VCaP (cell line): ENCODE measurements around the gene RAVER2.

ENCODE experiments used
- H3K27ac ChIP-seq: fragments of 450-650 bp; 2 replicates; pipeline ENCODE4 v1.5.1; 2017
- CTCF ChIP-seq: fragments of 450-650 bp; conservative IDR thresholded peaks from 2 replicates; pipeline ENCODE4 v1.5.1; 2017; ENCODE audit warnings: mild to moderate bottlenecking, moderate library complexity

Gene RAVER2

GRCh38 chr1:64844175-64844574, 99.3 kb downstream of the RAVER2 start:
- no peak overlapping the region for H3K27ac ChIP-seq
- TF ChIP-seq CTCF = no peak

GRCh38 chr1:64844609-64845008, 99.7 kb downstream of the RAVER2 start:
- no peak overlapping the region for H3K27ac ChIP-seq

DNA sequence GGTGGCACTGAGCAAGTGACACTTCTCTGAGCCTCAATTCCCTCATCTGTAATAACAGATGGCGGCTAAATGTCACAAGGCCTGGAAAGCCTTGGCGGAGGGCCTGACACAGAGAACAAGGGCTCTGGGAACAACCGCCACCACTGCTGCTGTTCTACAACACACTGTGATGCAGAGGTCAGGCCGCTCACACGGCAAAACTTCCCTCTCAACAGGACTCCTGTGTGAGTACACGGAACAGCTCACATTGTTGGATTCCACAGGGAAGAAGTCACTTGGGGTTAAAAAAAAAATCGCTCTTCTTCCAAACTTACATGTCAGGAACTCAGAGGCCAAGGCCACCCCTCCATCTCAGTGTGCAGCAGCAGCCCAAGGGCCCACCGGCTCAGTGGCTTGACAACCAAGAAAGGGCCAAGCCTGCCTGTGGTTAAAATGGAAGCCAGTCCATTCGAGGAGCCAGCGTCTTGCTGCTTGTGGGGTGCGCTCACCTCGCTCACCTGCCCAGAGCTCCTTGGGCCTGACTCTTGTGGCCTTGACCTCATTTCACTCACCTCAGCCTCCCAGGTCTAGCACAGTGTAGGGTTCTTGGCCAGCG, 101.1 kb downstream of the RAVER2 start:
- H3K27ac ChIP-seq = no peak overlapping the region
- TF ChIP-seq CTCF = no peak

More at GRCh38 chr1:64844609-64845008, 99.7 kb downstream of the RAVER2 start:
- no peak for TF ChIP-seq CTCF

GRCh38 chr1:64846573-64847430, 101.9 kb downstream of the RAVER2 start:
- no peak overlapping the region for H3K27ac ChIP-seq
- no peak for TF ChIP-seq CTCF

GRCh38 chr1:64847666-64848065, 102.8 kb downstream of the RAVER2 start:
- no peak for TF ChIP-seq CTCF
- H3K27ac ChIP-seq = no peak overlapping the region

- no peak overlapping the region for H3K27ac ChIP-seq
- no peak for TF ChIP-seq CTCF
Observed at GRCh38 chr1:64848136-64848535, 103.3 kb downstream of the RAVER2 start.

DNA sequence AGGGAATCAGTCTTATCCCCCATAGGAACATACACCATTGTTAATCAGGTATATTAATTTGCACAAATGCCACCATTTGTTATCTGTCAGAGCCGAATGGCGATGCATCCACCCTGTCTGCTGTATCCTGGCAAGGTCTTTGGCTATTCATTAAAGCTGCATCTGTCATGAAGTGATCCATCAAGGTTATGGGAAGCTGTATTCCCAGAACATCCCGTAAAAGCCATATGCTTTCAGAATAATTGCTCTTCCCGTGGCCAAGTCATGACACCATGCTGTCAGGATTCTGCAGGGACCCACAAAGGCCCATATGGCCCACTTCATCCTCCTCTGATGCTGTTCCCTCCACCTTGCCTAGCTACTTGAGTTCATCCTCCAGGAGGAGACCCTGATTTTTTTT, 103.9 kb downstream of the RAVER2 start:
- no peak for TF ChIP-seq CTCF
- H3K27ac ChIP-seq = no peak overlapping the region
